Measurements from ENCODE around the gene PHETA1. TPM values are rescaled to one million over a fixed set of nuclear protein-coding genes. Genes with fewer than 3 reads are reported as not detected.

Gene PHETA1
- total and polyA plus RNA-seq, 2 of the 13 experiments (the other 11 are each of a cell fraction or from before 2014, with no cell fraction given): 11.3 to 20.8 TPM

GRCh38 chr12:111405149-111405858 is 36.4 kb upstream of the PHETA1 start (continued):
- TF ChIP-seq ZSCAN12 (CRISPR knock-in tag; IDR thresholded peaks at IDR 0.05): 0 out of 2 replicates have a peak, but pooled peaks have one; percentile 35
- TF ChIP-seq TEF (CRISPR knock-in tag; IDR thresholded peaks at IDR 0.05): peak; percentile 29; the same call in 1 of the 2 replicates
- no peak for TF ChIP-seq U2AF2 (IDR thresholded peaks at IDR 0.05; ENCODE audit: low read depth, low read length)
- peak; percentile 87 for TF ChIP-seq DRAP1 (CRISPR knock-in tag; IDR thresholded peaks at IDR 0.05)
- TF ChIP-seq WIZ (CRISPR knock-in tag; IDR thresholded peaks at IDR 0.05): no peak
- peak; percentile 81 for TF ChIP-seq ATF2 (CRISPR knock-in tag; IDR thresholded peaks at IDR 0.05)
- TF ChIP-seq ZNF879 (CRISPR knock-in tag; IDR thresholded peaks at IDR 0.05): peak; percentile 27; the same call in 1 of the 2 replicates
- no peak for TF ChIP-seq ZBTB2 (CRISPR knock-in tag; IDR thresholded peaks at IDR 0.05; ENCODE audit: low read depth)
- no peak for TF ChIP-seq NR2F2 (IDR thresholded peaks at IDR 0.05; ENCODE audit: borderline replicate concordance, low read depth)
- TF ChIP-seq ZBTB33 (CRISPR knock-in tag; IDR thresholded peaks at IDR 0.05): 0 out of 2 replicates have a peak, but pooled peaks have one; percentile 17
- peak; percentile 41; the same call in 1 of the 2 replicates for TF ChIP-seq KMT2A (CRISPR knock-in tag; IDR thresholded peaks at IDR 0.05)
- peak; percentile 67; the same call in 1 of the 2 replicates for TF ChIP-seq CBFB (CRISPR knock-in tag; IDR thresholded peaks at IDR 0.05)
- no peak for TF ChIP-seq FOXP4 (CRISPR knock-in tag; IDR thresholded peaks at IDR 0.05)
- peak; percentile 68; the same call in 1 of the 2 replicates for TF ChIP-seq ZNF317 (CRISPR knock-in tag; IDR thresholded peaks at IDR 0.05)
- TF ChIP-seq RXRA (CRISPR knock-in tag; IDR thresholded peaks at IDR 0.05): peak; percentile 70; the same call in 1 of the 2 replicates
- peak; percentile 53 for TF ChIP-seq PHF8 (CRISPR knock-in tag; IDR thresholded peaks at IDR 0.05)
- TF ChIP-seq MAX (IDR thresholded peaks at IDR 0.05): peak; percentile 93
- peak; percentile 96 for TF ChIP-seq CTCF (CRISPR knock-in tag; IDR thresholded peaks at IDR 0.05)
- no peak for TF ChIP-seq LCORL (IDR thresholded peaks at IDR 0.05)
- peak; percentile 72; the same call in 1 of the 2 replicates for TF ChIP-seq LCORL (CRISPR knock-in tag; IDR thresholded peaks at IDR 0.05)
